Anterior cingulate cortex (tissue), 58 donors: Measurements from ENCODE around the gene UBE2I.
A peak's percentile ranks its signal among the peaks of the same experiment; 100 is the strongest.

Experiments used
- DNase-seq, 58 donors: peaks; one replicate each; lab custom pipeline; 2025; lab: John Stamatoyannopoulos, UW

UBE2I gene

DNA sequence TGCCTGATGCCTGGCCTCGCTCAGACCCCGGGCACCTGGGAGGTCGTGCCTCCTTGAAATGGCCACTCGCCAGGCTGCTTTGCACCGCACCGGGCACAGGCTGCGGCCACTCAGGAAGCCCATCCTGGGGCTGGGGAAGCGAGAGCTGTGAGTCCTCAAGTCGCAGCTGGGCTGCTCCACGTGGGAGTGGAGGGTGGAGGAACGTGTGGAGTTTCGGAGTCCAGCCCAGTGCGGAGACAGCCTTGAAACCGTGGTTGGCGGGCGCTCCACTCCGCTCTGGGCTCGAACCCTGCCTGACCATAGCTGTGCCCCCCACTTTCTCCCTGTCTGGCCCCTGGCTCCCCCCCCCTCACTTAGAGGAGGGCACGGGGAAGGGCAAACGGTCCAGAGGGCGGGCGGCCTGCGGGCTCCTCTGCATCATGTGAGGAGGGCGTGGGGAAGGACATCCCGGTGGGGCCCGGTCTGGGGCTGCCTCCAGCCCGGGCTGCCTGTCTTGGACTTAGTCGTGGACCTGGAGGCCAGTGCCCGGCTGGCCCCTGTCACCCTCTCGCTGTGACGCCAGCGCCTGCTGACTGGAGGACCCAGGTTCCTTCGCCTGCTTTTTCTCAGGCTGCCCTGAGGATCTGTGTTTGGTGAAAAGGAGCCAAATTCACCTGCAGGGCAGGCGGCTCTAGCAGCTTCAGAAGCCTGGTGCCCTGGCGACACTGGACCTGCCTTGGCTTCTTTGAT lies 2.5 kb downstream of the UBE2I start:
- peak in 1 of 58 donors; percentile 7 for DNase-seq

DNA sequence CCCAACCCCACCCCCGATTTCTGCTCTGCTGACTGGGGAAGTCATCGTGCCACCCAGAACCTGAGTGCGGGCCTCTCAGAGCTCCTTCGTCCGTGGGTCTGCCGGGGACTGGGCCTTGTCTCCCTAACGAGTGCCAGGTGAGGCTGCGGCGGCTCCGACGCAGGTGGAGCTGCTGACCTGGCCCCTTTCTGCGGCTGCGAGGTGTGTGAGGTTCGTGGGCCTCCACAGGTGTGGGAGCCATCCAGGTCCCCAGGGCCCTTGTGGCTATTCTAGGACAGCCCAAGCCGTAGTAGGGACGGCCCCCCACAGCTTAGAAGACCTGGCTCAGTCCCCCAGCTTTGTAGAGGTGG lies 3.0 kb downstream of the UBE2I start:
- no peak for DNase-seq

DNA sequence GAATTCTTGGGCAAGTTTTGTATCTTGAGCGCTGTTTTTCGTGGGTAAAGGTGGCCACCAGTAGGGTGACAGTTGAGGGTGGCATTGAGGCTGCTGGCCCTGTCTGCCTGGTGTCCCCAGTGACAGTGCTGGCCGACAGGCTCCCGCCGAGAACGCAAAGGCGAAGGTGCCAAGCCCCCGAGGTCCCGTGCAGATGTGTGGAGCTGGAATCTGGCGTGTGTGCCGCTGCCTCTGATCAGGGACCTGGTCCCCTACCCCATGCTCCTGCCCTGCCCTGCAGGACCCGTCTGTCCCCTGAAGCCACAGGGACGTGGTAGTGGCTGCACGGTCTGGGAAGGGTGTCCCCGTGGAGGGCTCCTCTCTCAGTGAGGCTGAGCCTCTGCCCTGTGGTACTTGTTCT lies 3.5 kb downstream of the UBE2I start:
- DNase-seq = no peak

DNA sequence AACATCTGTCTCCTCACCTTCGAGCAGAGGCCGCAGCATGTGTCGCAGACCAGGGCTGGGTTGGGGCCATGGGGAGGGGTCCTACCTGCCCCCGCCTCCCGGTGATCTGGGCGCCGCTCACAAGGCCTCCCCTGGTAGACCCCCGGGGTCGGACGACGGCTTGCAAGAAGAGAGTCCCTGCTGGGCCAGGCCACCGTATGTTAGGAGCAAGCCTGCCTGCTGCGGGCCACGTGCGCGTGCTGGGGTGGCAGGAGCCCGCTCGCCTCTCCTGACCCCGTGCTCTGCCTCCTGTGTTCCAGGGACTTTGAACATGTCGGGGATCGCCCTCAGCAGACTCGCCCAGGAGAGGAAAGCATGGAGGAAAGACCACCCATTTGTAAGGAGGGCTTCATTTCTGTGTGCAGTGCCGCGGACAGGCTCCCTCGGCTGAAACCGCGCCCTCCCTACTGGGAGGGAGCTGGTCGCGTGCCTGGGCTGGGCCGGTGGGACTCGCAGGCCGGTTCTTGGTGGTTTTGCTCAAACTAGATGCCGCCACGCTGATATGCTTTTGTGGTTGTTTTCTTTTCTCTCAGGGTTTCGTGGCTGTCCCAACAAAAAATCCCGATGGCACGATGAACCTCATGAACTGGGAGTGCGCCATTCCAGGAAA lies 4.4 kb downstream of the UBE2I start:
- no peak for DNase-seq

DNA sequence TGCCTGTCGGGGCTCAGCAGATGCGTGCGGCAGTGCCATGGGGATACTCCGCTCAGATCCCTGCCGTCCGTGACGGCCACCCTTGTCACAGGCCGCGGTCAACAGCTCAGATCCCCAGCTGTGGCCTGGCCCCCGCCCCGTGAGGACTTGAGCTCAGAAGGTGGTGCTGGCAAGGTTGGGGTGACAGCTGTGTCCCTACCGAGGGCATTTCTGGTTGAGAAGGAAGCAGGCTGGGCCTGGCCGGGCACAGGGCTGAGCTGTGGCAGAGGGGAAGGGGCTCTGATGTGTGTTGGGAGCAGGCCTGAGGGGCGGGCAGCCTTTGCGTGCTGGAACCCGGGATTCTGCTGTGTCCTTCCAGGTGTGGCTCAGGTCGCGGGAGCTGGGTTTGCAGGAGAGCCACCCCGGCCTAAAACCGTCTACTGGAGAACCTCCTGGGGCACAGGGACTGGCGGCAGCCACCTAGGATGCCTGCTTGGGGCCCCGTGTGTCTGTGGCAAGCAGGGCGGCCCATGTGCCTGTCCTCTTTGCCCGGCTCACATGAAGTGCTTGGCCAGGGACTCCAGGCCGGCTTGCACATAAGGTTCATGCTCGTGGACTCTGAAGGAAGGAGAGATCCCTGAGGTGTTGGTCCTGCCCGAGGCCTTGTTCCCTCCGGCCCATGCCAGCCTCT lies 5.1 kb downstream of the UBE2I start:
- DNase-seq = no peak

DNA sequence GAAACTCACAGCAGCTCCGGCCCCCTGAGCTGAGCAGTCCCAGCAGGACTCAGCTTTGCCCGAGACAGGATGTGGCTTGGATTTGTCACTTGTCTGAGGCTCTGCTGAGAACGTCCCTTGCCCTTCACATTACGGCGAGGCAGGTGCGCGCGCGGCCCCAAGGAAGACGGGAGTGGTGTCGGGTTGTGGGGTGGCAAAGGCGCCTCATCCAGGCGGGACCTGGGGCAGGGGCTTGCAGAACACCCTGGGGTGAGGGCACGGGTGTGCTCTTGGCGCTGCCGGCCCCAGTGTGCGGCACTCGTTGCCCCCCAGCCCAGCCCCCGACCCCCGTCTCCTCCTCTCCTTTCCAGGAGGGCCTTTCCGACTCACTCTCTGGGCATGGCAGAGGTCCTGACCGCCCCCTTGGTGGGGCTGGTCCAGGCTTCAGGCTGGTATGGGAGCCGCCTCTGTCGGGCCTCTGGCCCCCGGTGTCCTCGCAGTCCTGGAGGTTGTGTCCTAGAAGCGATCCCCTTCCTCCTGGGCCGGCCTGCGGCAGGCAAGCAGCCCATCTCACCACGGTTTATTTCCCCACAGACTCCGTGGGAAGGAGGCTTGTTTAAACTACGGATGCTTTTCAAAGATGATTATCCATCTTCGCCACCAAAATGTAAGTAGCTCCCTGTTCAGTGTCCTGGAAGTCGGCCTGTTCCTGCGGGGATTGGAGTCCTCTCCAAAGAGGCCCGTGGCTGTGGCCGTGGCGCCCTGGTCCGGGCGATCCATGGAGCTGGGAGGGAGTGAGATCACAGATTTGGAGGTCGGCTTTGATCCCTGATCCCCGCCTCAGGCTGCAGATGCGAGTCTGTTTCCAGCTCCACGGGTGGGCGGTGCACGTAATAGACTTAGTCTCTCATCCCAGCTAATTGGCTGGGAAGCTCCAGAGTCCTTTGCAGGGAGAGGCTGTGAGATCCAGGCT lies 5.9 kb downstream of the UBE2I start:
- DNase-seq = no peak

DNA sequence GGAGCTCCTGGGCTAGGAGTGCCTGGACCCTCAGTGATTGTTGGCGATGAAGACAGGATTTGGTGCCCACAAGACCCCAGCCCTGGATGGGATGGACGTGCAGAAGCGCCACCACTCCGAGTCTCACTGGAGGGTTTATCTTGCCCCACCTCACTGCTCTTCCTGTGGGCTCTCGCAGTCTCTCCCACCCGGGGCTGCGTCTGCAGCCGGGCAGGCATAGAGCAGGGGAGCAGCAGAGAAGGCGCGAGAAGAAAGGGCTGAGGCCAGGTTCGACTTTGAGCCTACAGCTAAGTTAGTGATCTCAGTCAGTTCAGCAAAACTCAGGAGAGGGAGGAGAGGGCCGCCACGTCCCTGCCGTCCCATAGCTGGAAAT lies 6.6 kb downstream of the UBE2I start:
- DNase-seq = no peak

DNA sequence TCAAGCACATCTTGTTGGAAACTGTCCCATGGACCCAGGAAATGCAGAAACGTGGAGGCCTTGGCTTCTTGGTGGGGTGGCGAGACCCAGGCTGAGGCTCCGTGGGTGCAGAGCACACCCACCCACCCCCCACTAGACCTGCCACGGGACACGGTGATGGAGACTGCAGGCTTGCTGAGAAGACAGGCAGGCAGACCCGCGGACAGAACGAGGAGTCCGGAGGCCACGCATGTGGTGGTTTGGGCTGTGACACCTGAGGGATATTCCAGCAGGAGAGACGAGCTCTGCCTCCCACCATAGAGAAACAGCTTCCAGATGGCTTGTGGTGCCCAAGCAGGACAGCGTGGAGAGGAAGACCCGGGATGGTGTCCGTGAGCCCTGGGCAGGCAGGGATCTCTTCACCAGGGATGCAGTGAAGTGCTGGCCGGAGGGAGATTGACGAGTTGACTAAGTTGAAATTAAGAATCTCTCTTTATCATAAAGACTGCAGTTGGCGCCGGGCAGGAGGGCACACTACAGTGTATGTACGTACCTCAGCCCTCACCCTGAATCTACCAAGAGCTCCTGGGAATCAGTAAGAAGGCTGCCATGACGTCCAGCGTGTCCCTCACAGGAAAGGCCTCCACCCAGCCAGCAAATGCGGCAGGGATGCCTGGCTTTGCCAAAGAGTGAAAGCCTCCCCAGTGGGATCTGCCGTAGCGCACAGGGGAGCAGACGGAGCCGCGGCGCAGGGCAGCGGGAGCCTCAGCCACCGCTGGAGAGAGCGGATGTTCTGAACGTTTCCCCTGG lies 8.2 kb downstream of the UBE2I start:
- DNase-seq = no peak

DNA sequence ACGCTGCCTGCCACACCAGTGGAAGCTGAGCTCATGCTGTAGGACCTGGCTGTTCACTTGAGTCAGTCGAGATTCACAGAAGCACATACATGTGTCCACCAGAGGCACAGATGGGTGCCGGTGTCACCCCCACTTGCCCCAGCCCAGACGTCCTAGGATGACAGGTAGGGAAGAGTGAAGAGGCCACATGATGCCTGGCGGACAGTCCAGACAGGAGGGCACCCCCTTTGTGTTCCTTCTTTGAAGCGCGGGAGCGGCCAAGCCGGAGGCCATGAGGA lies 8.8 kb downstream of the UBE2I start:
- no peak for DNase-seq

DNA sequence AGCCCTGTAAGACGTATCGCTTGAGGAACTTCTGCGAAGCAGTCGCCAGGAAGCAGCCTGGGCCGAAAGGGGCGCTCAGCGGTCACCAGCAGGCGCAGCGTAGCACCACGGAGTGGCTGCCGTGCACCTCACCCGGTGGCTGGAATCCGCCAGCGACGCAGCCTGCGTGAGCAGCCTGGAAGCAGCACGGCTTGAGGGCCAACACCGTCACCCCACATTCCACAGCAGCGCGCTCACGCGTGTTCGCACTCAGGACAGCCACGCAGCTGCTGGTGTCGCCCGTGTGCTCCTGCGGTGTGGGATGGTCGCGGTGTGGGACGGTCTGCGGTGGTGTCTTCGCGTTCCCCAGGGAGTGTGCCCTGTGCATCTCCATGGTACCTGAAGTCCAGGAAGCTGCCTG lies 9.6 kb downstream of the UBE2I start:
- DNase-seq = no peak

DNA sequence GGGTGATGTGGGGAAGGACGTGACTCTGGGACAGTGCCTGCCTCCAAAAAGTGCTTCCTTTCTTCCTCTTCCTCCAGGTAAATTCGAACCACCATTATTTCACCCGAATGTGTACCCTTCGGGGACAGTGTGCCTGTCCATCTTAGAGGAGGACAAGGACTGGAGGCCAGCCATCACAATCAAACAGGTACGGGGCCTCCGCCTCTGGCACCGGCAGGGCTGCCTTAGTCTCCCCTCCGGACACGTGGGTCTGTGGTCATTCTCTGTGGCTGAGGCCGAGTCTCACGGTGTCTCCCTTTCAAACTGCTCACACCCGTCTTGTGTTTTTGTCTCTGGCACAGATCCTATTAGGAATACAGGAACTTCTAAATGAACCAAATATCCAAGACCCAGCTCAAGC lies 10.7 kb downstream of the UBE2I start:
- DNase-seq = no peak

DNA sequence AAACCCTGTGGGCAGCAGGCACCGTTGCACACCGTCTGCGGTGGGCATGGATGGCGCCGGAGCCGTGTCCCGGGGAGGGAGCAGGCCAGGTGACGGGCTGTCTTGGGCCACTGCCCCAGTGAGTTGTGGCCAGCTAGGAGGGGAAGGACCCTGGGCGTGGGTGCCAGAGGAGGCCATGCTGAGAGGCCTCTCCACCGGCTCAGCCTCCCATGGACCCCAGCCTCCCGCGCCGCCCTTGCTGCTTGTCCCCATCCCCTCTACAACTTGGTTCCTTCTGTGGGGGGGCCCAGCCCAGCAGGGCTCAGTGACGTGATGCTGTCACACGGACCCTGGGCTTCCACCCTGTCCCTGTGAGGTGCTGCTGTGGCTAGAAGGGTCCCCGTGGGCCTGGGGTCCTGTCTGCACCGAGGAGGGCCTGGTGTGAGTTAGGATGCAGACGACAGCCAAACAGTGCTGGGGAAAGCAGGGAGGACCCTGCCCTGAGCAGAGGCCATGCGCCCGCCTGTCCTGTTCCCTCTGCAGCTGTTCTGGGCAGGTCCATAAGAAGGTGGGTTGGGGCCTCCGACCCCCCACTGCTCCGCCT lies 11.3 kb downstream of the UBE2I start:
- DNase-seq = no peak

DNA sequence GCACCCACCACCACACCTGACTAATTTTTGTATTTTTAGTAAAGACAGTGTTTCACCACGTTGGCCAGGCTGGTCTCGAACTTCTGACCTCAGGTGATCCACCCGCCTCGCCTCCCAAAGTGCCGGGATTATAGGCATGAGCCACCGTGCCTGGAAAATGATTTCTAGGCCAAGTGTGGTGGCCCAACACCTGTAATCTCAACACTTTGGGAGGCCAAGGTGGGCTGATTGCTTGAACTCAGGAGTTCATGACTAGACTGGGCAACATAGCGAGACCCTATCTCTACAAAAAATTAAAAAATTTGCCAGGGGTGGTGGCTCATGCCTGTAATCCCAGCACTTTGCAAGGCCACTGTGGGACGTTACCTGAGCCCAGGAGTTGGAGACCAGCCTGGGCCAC lies 13.0 kb downstream of the UBE2I start:
- DNase-seq = no peak

DNA sequence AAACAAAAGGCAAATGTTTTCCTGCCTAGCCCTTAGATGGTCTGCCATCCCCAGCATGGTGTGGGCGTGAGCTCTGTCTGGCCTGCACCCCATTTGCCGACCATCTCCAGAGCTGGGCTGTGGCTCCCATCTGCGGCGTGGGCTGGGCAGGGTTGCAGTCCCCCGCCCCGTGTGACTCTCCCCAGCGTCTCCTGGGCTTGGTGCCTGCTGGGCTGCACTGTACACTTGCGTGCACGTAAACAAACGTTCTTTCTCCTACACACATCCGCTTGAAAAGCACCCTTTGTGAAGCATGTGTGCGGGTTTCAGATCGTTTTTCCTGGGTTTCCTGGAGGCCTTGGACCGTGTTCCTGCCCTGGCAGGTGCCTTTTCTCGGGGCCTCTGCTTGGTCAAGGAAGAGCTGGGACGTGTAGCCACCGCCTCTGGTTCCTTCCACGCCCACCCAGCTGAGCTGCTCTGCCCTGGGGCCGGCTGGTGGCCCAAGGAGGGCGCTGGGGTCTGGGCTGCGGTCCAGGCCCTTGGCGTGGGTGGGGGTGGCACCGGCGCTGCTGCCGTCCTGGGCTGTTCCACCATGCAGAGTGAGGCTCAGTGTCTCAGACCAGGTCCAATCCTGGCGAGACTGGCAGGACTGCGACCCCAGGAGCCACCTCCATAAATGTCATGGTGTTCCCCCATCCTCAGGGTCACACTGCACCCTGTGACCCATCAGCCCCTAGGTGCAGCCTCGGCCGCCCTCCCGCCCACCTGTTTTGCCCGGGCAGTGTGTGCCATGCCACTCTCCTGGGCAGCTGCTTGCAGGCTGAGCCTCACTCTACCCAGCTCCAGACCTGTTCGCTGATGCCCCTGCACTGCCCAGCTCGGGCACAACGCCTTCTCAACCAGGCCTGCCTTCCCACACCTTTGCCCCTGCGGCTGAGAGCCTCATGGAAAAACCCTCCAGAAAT lies 14.1 kb downstream of the UBE2I start:
- DNase-seq = peak in 52 of 58 donors; percentile 16 to 83 (median 55)

DNA sequence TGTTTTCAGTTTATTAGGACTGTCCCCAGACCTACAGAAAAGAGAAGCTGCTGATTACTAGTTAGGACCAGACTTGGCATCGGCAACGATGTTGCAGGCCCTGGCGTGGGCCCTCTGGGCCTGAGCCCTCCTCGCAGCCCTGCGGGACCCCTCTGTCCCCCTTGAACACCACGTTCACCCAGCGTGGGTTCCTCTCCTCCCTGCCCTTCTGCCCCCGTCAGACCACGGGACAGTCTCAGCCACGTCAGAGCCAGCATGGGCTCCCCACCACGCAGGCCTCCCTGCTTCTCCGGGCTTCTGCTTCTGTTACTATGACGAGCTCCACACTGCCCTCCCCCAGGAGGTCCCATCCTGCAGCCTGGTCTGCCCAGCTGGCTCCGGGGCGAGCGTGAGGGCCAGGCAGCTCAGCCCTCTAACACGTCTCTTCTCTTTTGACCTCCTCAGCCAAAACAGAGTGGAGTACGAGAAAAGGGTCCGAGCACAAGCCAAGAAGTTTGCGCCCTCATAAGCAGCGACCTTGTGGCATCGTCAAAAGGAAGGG lies 14.9 kb downstream of the UBE2I start:
- no peak for DNase-seq

DNA sequence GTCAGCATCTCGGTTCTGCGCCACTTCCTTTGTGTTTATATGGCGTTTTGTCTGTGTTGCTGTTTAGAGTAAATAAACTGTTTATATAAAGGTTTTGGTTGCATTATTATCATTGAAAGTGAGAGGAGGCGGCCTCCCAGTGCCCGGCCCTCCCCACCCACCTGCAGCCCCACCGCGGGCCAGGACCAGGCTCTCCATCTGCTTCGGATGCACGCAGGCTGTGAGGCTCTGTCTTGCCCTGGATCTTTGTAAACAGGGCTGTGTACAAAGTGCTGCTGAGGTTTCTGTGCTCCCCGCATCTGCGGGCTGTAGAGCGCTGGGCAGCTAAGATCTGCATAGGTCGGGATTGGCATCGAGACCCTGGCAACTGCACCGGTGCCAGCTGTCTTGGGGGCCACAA lies 15.8 kb downstream of the UBE2I start:
- no peak for DNase-seq

DNA sequence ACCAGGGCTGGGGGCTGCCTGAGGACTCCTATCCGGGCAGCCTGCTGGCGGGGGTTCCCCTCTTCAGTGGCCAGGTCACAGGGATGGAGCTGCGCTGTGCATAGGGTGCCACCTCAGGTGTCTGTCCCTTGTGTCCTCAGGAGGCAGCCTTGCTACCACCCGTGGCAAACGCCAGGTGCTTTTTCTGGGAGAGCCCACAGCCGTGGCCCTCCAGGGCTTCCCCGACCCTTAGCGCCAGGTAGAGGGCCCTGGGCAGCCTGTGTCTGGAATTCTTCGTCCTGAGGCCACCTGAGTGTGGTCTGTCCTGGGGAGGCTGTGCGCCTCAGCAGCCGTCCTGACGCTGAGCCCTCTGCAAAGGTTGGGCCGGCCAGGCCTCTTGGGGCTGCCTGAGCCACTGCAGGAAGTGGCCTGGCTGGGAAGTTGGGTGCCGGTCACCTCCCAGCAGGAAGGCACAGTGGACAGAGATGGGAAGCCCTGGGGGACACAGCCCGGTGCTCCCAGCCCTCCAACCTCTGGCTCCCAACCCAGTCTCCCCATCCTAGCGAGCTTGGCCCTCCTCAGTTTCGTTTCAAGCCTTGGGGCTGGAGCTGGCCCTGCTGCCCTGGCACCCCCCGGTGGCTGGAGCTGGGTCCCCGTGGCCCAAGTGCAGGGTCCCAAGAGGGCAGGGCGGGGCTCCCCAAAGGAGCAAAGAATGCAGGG lies 16.4 kb downstream of the UBE2I start:
- DNase-seq = no peak

DNA sequence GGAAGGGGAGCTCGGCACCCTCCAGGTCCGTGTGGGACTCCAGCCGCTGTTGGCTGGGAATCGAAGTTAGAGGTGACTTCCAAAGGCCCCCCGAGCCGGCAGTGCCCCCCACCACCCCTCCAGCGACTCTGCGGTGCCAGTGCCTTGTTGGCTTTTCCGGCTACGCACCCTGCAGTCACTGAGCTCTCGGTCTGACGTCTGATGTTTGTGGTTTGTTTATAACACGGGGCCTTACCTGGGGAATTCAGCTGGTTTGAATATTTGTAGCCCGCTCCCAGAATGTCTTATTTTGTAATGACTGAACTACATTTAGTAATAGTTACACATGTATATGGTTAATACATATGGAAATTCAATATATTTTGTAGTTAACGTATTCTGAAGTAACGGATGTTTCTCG lies 17.0 kb downstream of the UBE2I start:
- DNase-seq = no peak
